GM21390 (cell line): ENCODE data around the gene FERMT3.

Experiments
- ATAC-seq: cut with Tn5 transposase; IDR thresholded peaks from one replicate; pipeline ENCODE4 v1.9.1; 2021; ENCODE audit not compliant: unreplicated experiment

The FERMT3 gene

GRCh38 chr11:64185693-64186491 lies 20.6 kb upstream of the FERMT3 start, which contains the start of gene STIP1:
TSS of gene STIP1 (plus strand) at chr11:64186171. CDS start at chr11:64186262, 91 bp downstream.
- ATAC-seq: peak; percentile 86

- no peak for ATAC-seq
Observed at GRCh38 chr11:64186492-64187165, 19.9 kb upstream of the FERMT3 start.

GRCh38 chr11:64192434-64192833 lies 14.1 kb upstream of the FERMT3 start:
- ATAC-seq: no peak

- no peak for ATAC-seq
Observed at GRCh38 chr11:64196626-64197025, 9.9 kb upstream of the FERMT3 start.

- no peak for ATAC-seq
Observed at GRCh38 chr11:64198511-64198910, 8.0 kb upstream of the FERMT3 start.

- ATAC-seq: no peak
Observed at GRCh38 chr11:64201543-64201942, 5.0 kb upstream of the FERMT3 start.

GRCh38 chr11:64202992-64203391 lies 3.5 kb upstream of the FERMT3 start:
- no peak for ATAC-seq

- no peak for ATAC-seq
Observed at GRCh38 chr11:64203421-64204079, 3.0 kb upstream of the FERMT3 start.

- no peak for ATAC-seq
Observed at GRCh38 chr11:64204080-64204440, 2.5 kb upstream of the FERMT3 start.

GRCh38 chr11:64204464-64204989 lies 2.0 kb upstream of the FERMT3 start:
- no peak for ATAC-seq

- peak; percentile 56 for ATAC-seq
Observed at GRCh38 chr11:64207256-64208085, 950 bp downstream of the FERMT3 start.

- no peak for ATAC-seq
Observed at GRCh38 chr11:64208086-64208795, 1.7 kb downstream of the FERMT3 start.

GRCh38 chr11:64208796-64209562 lies 2.5 kb downstream of the FERMT3 start:
- no peak for ATAC-seq

GRCh38 chr11:64209563-64209843 lies 3.0 kb downstream of the FERMT3 start:
- ATAC-seq: no peak

- ATAC-seq: no peak
Observed at GRCh38 chr11:64210301-64211020, 3.9 kb downstream of the FERMT3 start.

- no peak for ATAC-seq
Observed at GRCh38 chr11:64211181-64211872, 4.8 kb downstream of the FERMT3 start.

- no peak for ATAC-seq
Observed at GRCh38 chr11:64216879-64217278, 10.4 kb downstream of the FERMT3 start.

- no peak for ATAC-seq
Observed at GRCh38 chr11:64218628-64219353, 12.3 kb downstream of the FERMT3 start.
